Stomach smooth muscle (tissue), 2 donors: ENCODE measurements around the gene CEP295NL.
"Not testable (repeated sequence)": the region's sequence is repeated elsewhere in the genome, so short reads cannot be mapped to it uniquely, and the experiment has no call there.

Source experiments
- H3K27ac ChIP-seq: one replicate; pipeline ENCODE4 v1.7.0; 2013; ENCODE audit warnings: mild to moderate bottlenecking, low read length, inconsistent platforms
- H3K27me3 ChIP-seq, 2 donors: one replicate each; pipeline ENCODE4 v1.7.0; 2013; ENCODE audit warnings: low read length in 2 of 2; ENCODE audit not compliant: insufficient read depth in 2 of 2, control insufficient read depth in 1 of 2
- H3K36me3 ChIP-seq, 2 donors: one replicate each; pipeline ENCODE4 v1.7.0; 2013; ENCODE audit warnings: low read length in 2 of 2; ENCODE audit not compliant: control insufficient read depth in 2 of 2, insufficient read depth in 2 of 2
- H3K4me1 ChIP-seq: one replicate; pipeline ENCODE4 v1.7.0; 2013; ENCODE audit warnings: low read length; ENCODE audit not compliant: control insufficient read depth, insufficient read depth
- H3K4me3 ChIP-seq, 2 donors: one replicate each; pipeline ENCODE4 v1.7.0; 2013; ENCODE audit warnings: low read length in 2 of 2
- H3K9ac ChIP-seq, 2 donors: one replicate each; pipeline ENCODE4 v1.7.0; 2013; ENCODE audit warnings: low read length in 2 of 2, mild to moderate bottlenecking in 1 of 2
- H3K9me3 ChIP-seq, 2 donors: one replicate each; pipeline ENCODE4 v1.7.0; 2013; ENCODE audit warnings: low read length in 2 of 2; ENCODE audit not compliant: control insufficient read depth in 2 of 2
- donor health status: healthy.
- donor health status: Pancreatic carcinoma.

CEP295NL gene

DNA sequence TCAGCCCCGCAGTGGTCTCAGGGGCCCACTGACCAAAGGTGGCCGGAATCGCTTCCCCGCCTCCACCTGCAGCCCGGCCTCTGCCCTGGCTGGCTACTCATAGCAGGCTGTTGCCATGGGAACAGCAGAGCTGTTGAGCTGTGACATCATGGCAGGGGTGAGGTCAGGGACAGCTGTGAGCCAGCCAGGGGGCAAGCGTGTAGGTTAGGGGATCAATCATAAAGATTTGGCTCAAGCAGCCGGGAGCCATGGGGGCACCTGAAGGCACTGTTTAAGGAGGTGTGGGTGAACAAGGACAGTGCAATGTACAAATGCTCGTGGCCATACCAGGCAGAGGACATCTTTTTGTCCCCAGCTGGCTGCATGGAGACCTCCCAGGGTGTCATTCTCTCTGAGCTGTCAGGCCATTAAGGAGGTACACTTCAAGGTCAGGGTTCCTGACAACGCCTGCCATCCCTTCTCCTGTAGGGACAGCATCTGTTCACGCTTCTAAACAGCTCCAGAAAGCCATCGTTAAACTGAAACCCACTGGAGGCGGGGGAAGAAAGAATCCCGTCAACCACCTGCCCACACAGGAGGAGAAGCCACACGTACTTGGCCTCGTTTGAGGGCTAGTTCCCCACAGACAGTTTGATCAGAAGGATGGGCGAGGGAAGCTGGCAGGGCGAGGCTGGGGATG, at the start of gene CEP295NL:
CEP295NL (minus strand) TSS at position 101 of the 679 bp plus-strand sequence. CDS start 1,373 bp downstream, outside the sequence.
- Histone ChIP-seq H3K27ac (no peak within 1 kb of the TSS), H3K9ac (no peak within 1 kb of the TSS), H3K4me1 (peaks cover 29% of the 10 kb centered on the region), H3K36me3 (peaks cover 11 to 12% of the 10 kb centered on the region in 2 donors), H3K4me3 (peak within 1 kb of the TSS in 1 of 2 donors; percentile 8), H3K27me3 (no peaks in the 10 kb centered on the region), H3K9me3 (no peaks in the 10 kb centered on the region)

GRCh38 chr17:78952706-78953105, 49.7 kb upstream of the CEP295NL start:
- Histone ChIP-seq H3K36me3 (no peaks in the 10 kb centered on the region), H3K4me3 (no peak overlapping the region), H3K9me3 (peaks cover 8 to 10% of the 10 kb centered on the region in 2 donors), H3K4me1 (peaks cover 18% of the 10 kb centered on the region), H3K27me3 (no peaks in the 10 kb centered on the region), H3K9ac (no peak overlapping the region), H3K27ac (no peak overlapping the region)

- peaks cover 18% of the 10 kb centered on the region for H3K4me1 ChIP-seq
- no peaks in the 10 kb centered on the region for H3K36me3 ChIP-seq
- H3K27ac ChIP-seq, result no peak overlapping the region
- no peak overlapping the region for H3K4me3 ChIP-seq
- peaks cover 8 to 10% of the 10 kb centered on the region in 2 donors for H3K9me3 ChIP-seq
- no peaks in the 10 kb centered on the region for H3K27me3 ChIP-seq
- peak overlapping the region in 1 of 2 donors; percentile 5 for H3K9ac ChIP-seq
Measured at GRCh38 chr17:78951967-78952551, 49.1 kb upstream of the CEP295NL start.

DNA sequence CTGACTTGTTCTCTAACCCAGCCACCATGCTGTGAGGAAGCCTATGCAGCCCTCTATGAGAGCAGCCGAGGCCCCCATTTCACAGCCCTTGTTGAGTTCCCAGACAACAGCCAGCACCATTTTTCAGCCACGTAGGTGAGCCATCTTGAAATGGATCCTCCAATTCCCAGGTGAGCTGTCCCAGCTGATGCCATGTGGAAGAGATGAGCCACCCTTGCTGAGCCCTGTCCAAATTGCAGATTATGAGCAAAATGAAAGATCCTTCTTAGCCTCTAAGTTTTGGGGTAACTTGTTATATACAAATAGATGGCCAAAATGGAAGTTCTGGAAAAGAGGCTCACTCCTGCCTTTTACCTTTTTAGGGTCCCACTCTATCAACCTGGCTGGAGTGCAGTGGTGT, 47.9 kb upstream of the CEP295NL start:
- Histone ChIP-seq H3K9me3 (peaks cover 8 to 10% of the 10 kb centered on the region in 2 donors), H3K9ac (no peak overlapping the region), H3K4me3 (no peak overlapping the region), H3K27ac (no peak overlapping the region), H3K4me1 (peaks cover 18% of the 10 kb centered on the region), H3K27me3 (no peaks in the 10 kb centered on the region), H3K36me3 (no peaks in the 10 kb centered on the region)

DNA sequence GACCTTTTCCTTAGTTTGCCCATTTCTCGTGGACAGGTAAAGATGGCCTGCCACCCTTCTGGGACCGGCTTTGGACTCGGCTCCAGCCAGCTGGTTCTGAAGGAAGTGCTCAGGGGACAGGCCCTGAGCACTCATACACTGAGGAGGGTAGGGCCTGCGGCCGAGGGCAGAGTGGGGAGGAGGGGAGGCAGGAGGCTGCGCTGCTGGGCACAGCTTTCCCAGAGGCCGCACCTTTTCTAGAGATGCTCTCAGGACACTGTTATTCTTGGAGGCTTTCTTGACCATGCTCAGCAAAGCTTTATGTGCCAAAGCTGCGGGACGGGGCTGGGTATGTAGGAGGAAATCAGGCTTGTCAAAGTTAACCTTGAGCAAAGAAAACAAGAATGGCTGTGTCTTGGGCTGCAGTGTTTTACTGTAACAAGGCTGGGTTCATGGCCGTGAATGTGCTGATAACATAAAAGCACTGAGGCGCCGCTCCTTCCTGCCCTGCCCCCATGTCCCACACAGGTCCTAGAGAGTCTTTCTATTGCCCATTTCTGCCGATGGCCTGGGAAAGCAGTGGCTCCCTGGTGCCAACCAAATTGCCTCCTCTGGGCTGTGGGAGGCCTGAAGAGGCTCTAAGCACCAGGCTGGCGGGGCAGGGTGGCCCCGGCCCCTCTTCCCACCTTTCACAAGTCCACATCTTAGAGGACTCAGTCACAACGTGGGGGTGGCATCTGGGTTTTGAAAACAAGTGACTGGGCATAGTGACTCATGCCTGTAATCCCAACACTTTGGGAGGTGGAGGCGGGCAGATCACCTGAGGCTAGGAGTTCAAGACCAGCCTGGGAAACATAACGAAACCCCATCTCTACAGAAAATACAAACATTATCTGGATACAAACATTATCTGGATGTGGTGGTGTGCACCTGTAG, 44.5 kb upstream of the CEP295NL start:
- Histone ChIP-seq H3K4me1 (peaks cover 11% of the 10 kb centered on the region), H3K36me3 (no peaks in the 10 kb centered on the region), H3K27me3 (no peaks in the 10 kb centered on the region), H3K27ac (no peak overlapping the region), H3K9ac (no peak overlapping the region), H3K4me3 (no peak overlapping the region), H3K9me3 (peaks cover 8 to 10% of the 10 kb centered on the region in 2 donors)

GRCh38 chr17:78946631-78947030, 43.6 kb upstream of the CEP295NL start:
- H3K27ac ChIP-seq, result no peak overlapping the region
- H3K4me1 ChIP-seq, result peaks cover 4% of the 10 kb centered on the region
- H3K36me3 ChIP-seq, result no peaks in the 10 kb centered on the region
- H3K9ac ChIP-seq, result no peak overlapping the region
- no peaks in the 10 kb centered on the region for H3K27me3 ChIP-seq
- H3K4me3 ChIP-seq, result no peak overlapping the region
- peaks cover 8 to 10% of the 10 kb centered on the region in 2 donors for H3K9me3 ChIP-seq

DNA sequence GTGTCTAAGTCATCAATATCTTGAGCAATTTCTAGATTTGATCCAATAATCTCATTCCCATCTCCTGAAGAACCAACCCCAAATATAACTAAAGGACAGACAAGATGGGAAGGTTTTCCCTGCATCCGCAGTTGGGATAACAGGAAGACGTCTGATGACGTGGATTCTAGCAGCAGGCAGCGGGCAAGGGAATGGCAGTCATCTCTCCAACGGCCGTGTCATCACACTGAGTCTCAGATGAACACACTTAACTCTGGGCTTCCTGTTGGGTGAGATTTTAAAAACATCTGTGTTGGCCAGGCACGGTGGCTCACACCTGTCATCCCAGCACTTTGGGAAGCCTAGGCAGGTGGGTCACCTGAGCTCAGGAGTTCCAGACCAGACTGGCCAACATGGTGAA, 43.1 kb upstream of the CEP295NL start:
- Histone ChIP-seq H3K27ac (no peak overlapping the region), H3K27me3 (no peaks in the 10 kb centered on the region), H3K36me3 (no peaks in the 10 kb centered on the region), H3K9me3 (peaks cover 6 to 10% of the 10 kb centered on the region in 2 donors), H3K4me3 (no peak overlapping the region), H3K4me1 (no peaks in the 10 kb centered on the region), H3K9ac (no peak overlapping the region)

- not testable (repeated sequence) for H3K36me3 ChIP-seq, H3K4me1 ChIP-seq, H3K4me3 ChIP-seq, H3K27ac ChIP-seq, H3K9me3 ChIP-seq, H3K9ac ChIP-seq, H3K27me3 ChIP-seq
Measured at GRCh38 chr17:78945455-78945854, 42.5 kb upstream of the CEP295NL start.

- H3K27me3 ChIP-seq, result no peaks in the 10 kb centered on the region
- peaks cover 0 to under 1% of the 10 kb centered on the region in 2 donors for H3K9me3 ChIP-seq
- no peak overlapping the region for H3K9ac ChIP-seq
Measured at GRCh38 chr17:78944956-78945355, 42.0 kb upstream of the CEP295NL start.

GRCh38 chr17:78944026-78944425, 41.0 kb upstream of the CEP295NL start:
- Histone ChIP-seq H3K27me3 (no peaks in the 10 kb centered on the region), H3K4me3 (no peak overlapping the region), H3K9ac (no peak overlapping the region), H3K36me3 (no peaks in the 10 kb centered on the region), H3K9me3 (no peaks in the 10 kb centered on the region), H3K27ac (no peak overlapping the region), H3K4me1 (no peaks in the 10 kb centered on the region)

More at GRCh38 chr17:78944956-78945355, 42.0 kb upstream of the CEP295NL start:
- H3K36me3 ChIP-seq, result no peaks in the 10 kb centered on the region
- H3K4me3 ChIP-seq, result no peak overlapping the region
- no peak overlapping the region for H3K27ac ChIP-seq
- no peaks in the 10 kb centered on the region for H3K4me1 ChIP-seq
